ENCODE data around the gene ADK. TPM values are rescaled to one million over a fixed set of nuclear protein-coding genes. Genes with fewer than 3 reads are reported as not detected.

Gene ADK
- total and polyA plus RNA-seq, 2 donors (not counting 3 experiments of a cell fraction or from before 2014, with no cell fraction given): 11.7 to 46.5 TPM

DNA sequence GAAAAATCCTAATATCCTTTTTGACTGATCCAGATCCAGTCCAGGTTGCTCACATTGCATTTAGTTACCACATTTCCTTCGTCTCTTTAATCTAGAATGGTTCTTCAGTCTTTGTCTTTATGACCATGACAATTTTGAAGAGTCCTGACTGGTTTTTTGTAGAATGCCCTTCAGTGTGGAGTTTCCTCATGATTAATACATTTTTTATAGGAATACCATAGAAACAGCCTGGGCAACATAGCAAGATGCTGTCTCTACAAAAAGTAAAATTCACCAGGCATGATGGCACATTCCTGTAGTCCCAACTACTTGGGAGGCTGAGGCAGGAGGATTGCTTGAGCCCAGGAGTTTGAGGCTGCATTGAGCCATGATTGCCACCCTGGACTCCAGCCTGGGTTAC is 390.4 kb downstream of the ADK start:
- ChIA-PET POLR2A (no interaction called here), CTCF (no interaction called here)
- Histone ChIP-seq H2AFZ (ENCODE audit: low read depth, low read length) (no peak overlapping the region), H3K36me3 (ENCODE audit: control insufficient read depth in 2 of 2, extremely low read depth in 1 of 2, insufficient read depth in 2 of 2, low read length in 2 of 2) (no peaks in the 10 kb centered on the region), H3K4me3 (replicated peaks in 1 of 3; ENCODE audit: insufficient read depth in 1 of 3, low read depth in 1 of 3, low read length in 3 of 3) (no peak overlapping the region), H3K9me1 (replicated peaks; ENCODE audit: control insufficient read depth, extremely low read depth, insufficient read depth, low read length) (no peaks in the 10 kb centered on the region), H3K27ac (ENCODE audit: insufficient read depth, low read depth, low read length) (no peak overlapping the region), H3K9ac (replicated peaks; ENCODE audit: extremely low read depth, insufficient read depth, low read length) (no peak overlapping the region), H3K4me2 (ENCODE audit: insufficient read depth, low read length) (no peak overlapping the region), H3K27me3 (ENCODE audit: control insufficient read depth in 2 of 2, insufficient read depth in 2 of 2, low read length in 2 of 2) (no peaks in the 10 kb centered on the region), H3K9me3 (replicated peaks; ENCODE audit: control insufficient read depth, insufficient read depth, low read length) (no peaks in the 10 kb centered on the region), H3K4me1 (ENCODE audit: control insufficient read depth, extremely low read depth, insufficient read depth, low read length) (peaks cover 3% of the 10 kb centered on the region), H4K20me1 (replicated peaks; ENCODE audit: control insufficient read depth, extremely low read depth, insufficient read depth, low read length) (no peaks in the 10 kb centered on the region), H3K79me2 (ENCODE audit: control insufficient read depth, insufficient read depth, low read length) (no peaks in the 10 kb centered on the region)
- BruUV-seq (replicated peaks): no TSS peak
- FAIRE-seq (no peak), DNase-seq (ENCODE audit: low read depth, low spot score) (no peak)
- dilution Hi-C loops (cut with MboI; ENCODE audit: extremely low pct_ligation_motif_present, low sequenced_read_pairs) (no loop called here), intact Hi-C loops (cut with micrococcal nuclease) (no loop called here)
- TF ChIP-seq POLR2AphosphoS5 (IDR thresholded peaks at IDR 0.05; ENCODE audit: insufficient read depth, low read depth, low read length) (no peak), MAX (IDR thresholded peaks at IDR 0.05; ENCODE audit: insufficient read depth, insufficient read length) (no peak), MYC (IDR thresholded peaks at IDR 0.05; ENCODE audit: low read depth, low read length) (no peak), FOS (IDR thresholded peaks at IDR 0.05; ENCODE audit: borderline replicate concordance, insufficient read depth, low read length) (no peak), CTCF (IDR thresholded peaks at IDR 0.05; ENCODE audit: extremely low read depth in 1 of 2, insufficient read depth in 1 of 2, low read depth in 1 of 2, low read length in 2 of 2) (no peak), POLR2A (IDR thresholded peaks at IDR 0.05; ENCODE audit: low read depth, low read length) (no peak), JUN (IDR thresholded peaks at IDR 0.05; ENCODE audit: borderline replicate concordance, insufficient read depth, insufficient read length, low read depth) (no peak), EZH2 (IDR thresholded peaks at IDR 0.05; ENCODE audit: borderline replicate concordance, low read depth, low read length, severe bottlenecking) (no peak)

All from endothelial cell of umbilical vein (primary cell).